Skeletal muscle tissue (tissue), 4 donors: ENCODE data around the gene TMEM98. TPM values are rescaled to one million over a fixed set of nuclear protein-coding genes. Genes with fewer than 3 reads are reported as not detected.
"Not testable (repeated sequence)": the region's sequence is repeated elsewhere in the genome, so short reads cannot be mapped to it uniquely, and the experiment has no call there.

ENCODE experiments used
- H3K27ac ChIP-seq: one replicate; pipeline ENCODE4 v1.7.0; 2013; ENCODE audit warnings: mild to moderate bottlenecking, low read depth, low read length, inconsistent platforms
- H3K27me3 ChIP-seq, 3 donors: one replicate each; pipeline ENCODE4 v1.7.0; 2013; ENCODE audit warnings: low read length in 3 of 3; ENCODE audit not compliant: control insufficient read depth in 3 of 3, insufficient read depth in 3 of 3
- H3K36me3 ChIP-seq, 3 donors: one replicate each; pipeline ENCODE4 v1.7.0; 2013; ENCODE audit warnings: low read length in 3 of 3; ENCODE audit not compliant: control insufficient read depth in 3 of 3, insufficient read depth in 3 of 3
- H3K4me1 ChIP-seq, 3 donors: one replicate each; pipeline ENCODE4 v1.7.0; 2013; ENCODE audit warnings: low read length in 3 of 3, mild to moderate bottlenecking in 3 of 3; ENCODE audit not compliant: control insufficient read depth in 3 of 3, insufficient read depth in 3 of 3
- H3K4me3 ChIP-seq, 3 donors: one replicate each; pipeline ENCODE4 v1.7.0; 2013; ENCODE audit warnings: low read length in 3 of 3
- H3K9ac ChIP-seq, 3 donors: one replicate each; pipeline ENCODE4 v1.7.0; 2013; ENCODE audit warnings: low read length in 3 of 3, mild to moderate bottlenecking in 3 of 3, moderate library complexity in 2 of 3, low read depth in 1 of 3
- H3K9me3 ChIP-seq, 3 donors: one replicate each; pipeline ENCODE4 v1.7.0; 2013; ENCODE audit warnings: low read length in 3 of 3; ENCODE audit not compliant: control insufficient read depth in 3 of 3
- total RNA-seq: library from RNA; depleted of rRNA; stranded (reverse); fragments of >200 nt; gene quantifications from one replicate; pipeline ENCODE4 v1.2.3, GENCODE V29; 2014
- donor health status: Osteomylitis.

TMEM98 gene
- total RNA-seq, 1 donor from 2014 or later, result 27.1 TPM

- not testable (repeated sequence) for H3K4me1 ChIP-seq, H3K27me3 ChIP-seq, H3K36me3 ChIP-seq, H3K9me3 ChIP-seq, H3K27ac ChIP-seq, H3K9ac ChIP-seq, H3K4me3 ChIP-seq
These were observed 41.3 kb downstream of the TMEM98 start for GRCh38 chr17:32969231-32969630.

DNA sequence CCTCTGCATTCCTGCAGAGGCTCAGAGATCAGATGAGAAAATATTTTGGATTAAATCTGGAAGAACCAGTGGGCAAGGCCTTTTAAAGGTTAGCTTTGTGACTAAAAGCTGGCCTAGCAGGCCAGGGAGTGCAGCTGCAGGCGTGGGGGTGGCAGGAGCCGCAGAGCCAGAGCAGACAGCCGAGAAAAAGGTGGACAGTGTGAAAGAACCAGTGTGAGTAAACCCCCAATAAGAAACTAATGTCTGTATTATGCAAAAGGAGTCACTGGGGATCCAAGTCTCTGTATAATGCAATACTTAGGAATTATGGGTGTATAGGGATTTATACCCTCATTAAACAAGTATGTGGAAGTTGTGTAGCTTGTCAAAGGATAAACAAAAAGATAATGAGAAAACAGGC lies 42.3 kb downstream of the TMEM98 start:
- Histone ChIP-seq H3K4me1 (no peaks in the 10 kb centered on the region), H3K27me3 (no peaks in the 10 kb centered on the region), H3K36me3 (no peaks in the 10 kb centered on the region), H3K4me3 (no peak overlapping the region), H3K9ac (no peak overlapping the region), H3K9me3 (no peaks in the 10 kb centered on the region), H3K27ac (no peak overlapping the region)

DNA sequence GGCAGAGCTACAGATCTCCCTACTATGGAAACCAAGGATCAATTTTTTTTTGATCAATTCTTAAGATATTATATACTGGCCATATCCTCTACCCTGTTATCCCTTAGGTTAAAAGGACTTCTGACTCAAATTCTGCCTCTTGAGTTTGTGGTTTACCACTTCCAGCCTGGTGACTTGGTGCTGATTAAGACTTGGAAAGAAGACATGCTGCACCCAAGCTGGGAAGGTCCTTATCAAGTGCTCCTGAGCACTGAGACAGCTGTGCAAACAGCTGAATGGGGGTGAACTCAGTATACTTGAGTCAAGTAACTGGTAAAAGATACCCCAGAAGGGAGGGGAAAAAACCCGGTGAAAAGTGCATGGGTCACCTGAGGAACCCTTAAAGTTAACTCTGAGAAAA lies 43.2 kb downstream of the TMEM98 start:
- no peak overlapping the region for H3K4me3 ChIP-seq
- no peaks in the 10 kb centered on the region for H3K36me3 ChIP-seq
- no peak overlapping the region for H3K9ac ChIP-seq
- H3K9me3 ChIP-seq, result no peaks in the 10 kb centered on the region
- no peak overlapping the region for H3K27ac ChIP-seq
- no peaks in the 10 kb centered on the region for H3K4me1 ChIP-seq
- no peaks in the 10 kb centered on the region for H3K27me3 ChIP-seq

- no peaks in the 10 kb centered on the region for H3K4me1 ChIP-seq
- H3K4me3 ChIP-seq, result no peak overlapping the region
- no peak overlapping the region for H3K27ac ChIP-seq
- no peak overlapping the region for H3K9ac ChIP-seq
- H3K27me3 ChIP-seq, result no peaks in the 10 kb centered on the region
- H3K9me3 ChIP-seq, result no peaks in the 10 kb centered on the region
- no peaks in the 10 kb centered on the region for H3K36me3 ChIP-seq
These were observed 48.2 kb downstream of the TMEM98 start for GRCh38 chr17:32976131-32976530.

DNA sequence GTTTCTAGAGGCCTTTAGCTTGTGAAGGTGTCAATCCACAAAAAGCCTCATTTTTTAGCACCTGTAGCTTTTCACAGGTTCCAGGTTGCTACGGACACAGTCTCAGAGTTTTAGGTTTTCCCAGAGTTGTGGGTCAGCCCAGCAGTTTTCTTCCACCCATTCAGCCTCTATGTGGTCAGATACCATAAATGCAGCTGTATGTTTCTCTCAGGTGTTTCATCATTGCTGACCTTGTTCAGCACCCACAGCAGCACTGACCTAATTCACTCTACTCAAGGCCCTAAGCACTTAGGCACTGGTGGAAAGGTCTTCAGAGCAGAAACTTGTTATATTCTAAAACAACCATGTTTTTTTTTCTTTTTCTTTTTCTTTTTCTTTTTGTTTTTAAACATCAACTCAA lies 48.7 kb downstream of the TMEM98 start:
- H3K4me3 ChIP-seq, result no peak overlapping the region
- H3K9ac ChIP-seq, result no peak overlapping the region
- H3K4me1 ChIP-seq, result no peaks in the 10 kb centered on the region
- no peak overlapping the region for H3K27ac ChIP-seq
- no peaks in the 10 kb centered on the region for H3K36me3 ChIP-seq
- H3K27me3 ChIP-seq, result no peaks in the 10 kb centered on the region
- no peaks in the 10 kb centered on the region for H3K9me3 ChIP-seq

DNA sequence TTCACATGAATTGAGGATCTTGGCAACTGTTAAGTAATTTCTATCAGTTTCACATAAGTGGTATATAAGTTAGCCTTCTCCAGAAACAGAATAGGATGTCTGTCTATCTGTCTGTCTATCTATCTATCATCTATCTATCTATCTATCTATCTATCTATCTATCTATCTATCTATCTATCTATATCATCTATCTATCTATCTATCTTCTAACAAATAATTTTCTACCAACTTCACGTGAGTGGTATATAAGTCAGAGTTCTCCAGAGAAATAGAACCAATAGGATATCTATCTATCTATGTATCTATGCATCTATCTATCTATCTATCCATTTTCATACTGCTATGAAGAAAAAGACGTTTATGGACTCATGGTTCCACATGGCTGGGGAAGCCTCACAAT lies 52.3 kb downstream of the TMEM98 start:
- Histone ChIP-seq H3K9me3 (no peaks in the 10 kb centered on the region), H3K36me3 (no peaks in the 10 kb centered on the region), H3K4me3 (no peak overlapping the region), H3K27ac (no peak overlapping the region), H3K4me1 (no peaks in the 10 kb centered on the region), H3K9ac (no peak overlapping the region), H3K27me3 (no peaks in the 10 kb centered on the region)

- H3K9ac ChIP-seq, H3K27ac ChIP-seq, H3K4me1 ChIP-seq, H3K36me3 ChIP-seq, H3K9me3 ChIP-seq, H3K27me3 ChIP-seq, H3K4me3 ChIP-seq: not testable (repeated sequence)
These were observed 53.7 kb downstream of the TMEM98 start for GRCh38 chr17:32981611-32982010.

- no peak overlapping the region for H3K9ac ChIP-seq
- no peak overlapping the region for H3K4me3 ChIP-seq
- no peaks in the 10 kb centered on the region for H3K27me3 ChIP-seq
- no peaks in the 10 kb centered on the region for H3K36me3 ChIP-seq
- H3K4me1 ChIP-seq, result no peaks in the 10 kb centered on the region
- H3K9me3 ChIP-seq, result no peaks in the 10 kb centered on the region
- H3K27ac ChIP-seq, result no peak overlapping the region
These were observed 57.2 kb downstream of the TMEM98 start for GRCh38 chr17:32985050-32985756.

- not testable (repeated sequence) for H3K9me3 ChIP-seq, H3K27me3 ChIP-seq, H3K4me3 ChIP-seq, H3K9ac ChIP-seq, H3K27ac ChIP-seq, H3K4me1 ChIP-seq, H3K36me3 ChIP-seq
These were observed 59.5 kb downstream of the TMEM98 start for GRCh38 chr17:32987453-32987805.

- H3K4me1 ChIP-seq, result not testable (repeated sequence)
These were observed 59.9 kb downstream of the TMEM98 start for GRCh38 chr17:32987868-32988267.

More at GRCh38 chr17:32987868-32988267, 59.9 kb downstream of the TMEM98 start:
- not testable (repeated sequence) for H3K4me3 ChIP-seq, H3K9me3 ChIP-seq, H3K9ac ChIP-seq, H3K27ac ChIP-seq, H3K36me3 ChIP-seq
- peaks cover 4 to 13% (median 6%) of the 10 kb centered on the region in 3 donors for H3K27me3 ChIP-seq
